Occipital lobe (tissue), 2 donors: ENCODE data around the gene TPRN. TPM values are rescaled to one million over a fixed set of nuclear protein-coding genes. Genes with fewer than 3 reads are reported as not detected.
"Not testable (repeated sequence)": the region's sequence is repeated elsewhere in the genome, so short reads cannot be mapped to it uniquely, and the experiment has no call there.

Experiments
- DNase-seq: peaks from one replicate; lab custom pipeline; 2025; lab: John Stamatoyannopoulos, UW
- total RNA-seq: library from RNA; depleted of rRNA; stranded (reverse); fragments of >200 nt; gene quantifications from one replicate; pipeline ENCODE4 v1.2.3, GENCODE V29; 2014

The TPRN gene, protein sequence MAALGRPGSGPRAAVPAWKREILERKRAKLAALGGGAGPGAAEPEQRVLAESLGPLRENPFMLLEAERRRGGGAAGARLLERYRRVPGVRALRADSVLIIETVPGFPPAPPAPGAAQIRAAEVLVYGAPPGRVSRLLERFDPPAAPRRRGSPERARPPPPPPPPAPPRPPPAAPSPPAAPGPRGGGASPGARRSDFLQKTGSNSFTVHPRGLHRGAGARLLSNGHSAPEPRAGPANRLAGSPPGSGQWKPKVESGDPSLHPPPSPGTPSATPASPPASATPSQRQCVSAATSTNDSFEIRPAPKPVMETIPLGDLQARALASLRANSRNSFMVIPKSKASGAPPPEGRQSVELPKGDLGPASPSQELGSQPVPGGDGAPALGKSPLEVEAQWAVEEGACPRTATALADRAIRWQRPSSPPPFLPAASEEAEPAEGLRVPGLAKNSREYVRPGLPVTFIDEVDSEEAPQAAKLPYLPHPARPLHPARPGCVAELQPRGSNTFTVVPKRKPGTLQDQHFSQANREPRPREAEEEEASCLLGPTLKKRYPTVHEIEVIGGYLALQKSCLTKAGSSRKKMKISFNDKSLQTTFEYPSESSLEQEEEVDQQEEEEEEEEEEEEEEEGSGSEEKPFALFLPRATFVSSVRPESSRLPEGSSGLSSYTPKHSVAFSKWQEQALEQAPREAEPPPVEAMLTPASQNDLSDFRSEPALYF
- total RNA-seq, result 4.7 TPM

DNA sequence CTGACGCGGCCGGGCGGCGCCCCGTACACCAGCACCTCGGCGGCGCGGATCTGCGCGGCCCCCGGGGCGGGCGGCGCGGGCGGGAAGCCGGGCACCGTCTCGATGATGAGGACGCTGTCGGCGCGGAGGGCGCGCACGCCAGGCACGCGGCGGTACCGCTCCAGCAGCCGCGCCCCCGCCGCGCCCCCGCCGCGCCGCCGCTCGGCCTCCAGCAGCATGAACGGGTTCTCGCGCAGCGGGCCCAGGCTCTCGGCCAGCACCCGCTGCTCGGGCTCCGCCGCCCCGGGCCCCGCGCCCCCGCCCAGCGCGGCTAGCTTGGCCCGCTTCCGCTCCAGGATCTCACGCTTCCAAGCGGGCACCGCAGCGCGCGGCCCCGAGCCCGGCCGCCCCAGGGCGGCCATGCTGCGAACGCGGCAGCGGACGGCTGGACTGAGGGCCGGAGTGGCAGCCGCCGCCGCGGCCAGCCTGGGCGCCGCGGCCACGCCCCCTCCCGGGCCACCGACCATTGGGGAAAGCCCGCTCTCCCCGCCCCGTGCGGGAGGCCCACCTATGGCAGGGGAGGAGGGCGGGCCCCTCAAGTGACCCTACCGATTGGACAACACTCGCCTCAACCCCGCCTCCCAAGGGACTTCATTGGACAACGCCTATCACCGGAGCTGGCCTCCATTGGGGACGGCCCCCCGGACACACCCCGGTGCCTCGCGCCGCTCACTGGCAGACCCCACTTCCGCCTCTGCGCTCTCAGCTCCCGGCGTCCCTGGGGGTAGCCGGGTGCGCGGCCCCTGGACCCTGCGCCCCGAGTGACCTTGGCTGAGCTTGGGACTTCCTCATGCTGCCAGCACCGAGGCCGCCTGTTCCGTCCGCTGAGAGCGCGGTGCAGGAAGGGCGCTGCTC, at the start of gene TPRN:
TSS of gene TPRN (minus strand) at position 431 of the 894 bp plus-strand sequence. CDS start at position 401, 30 bp downstream.
- peak; percentile 99 for DNase-seq

DNA sequence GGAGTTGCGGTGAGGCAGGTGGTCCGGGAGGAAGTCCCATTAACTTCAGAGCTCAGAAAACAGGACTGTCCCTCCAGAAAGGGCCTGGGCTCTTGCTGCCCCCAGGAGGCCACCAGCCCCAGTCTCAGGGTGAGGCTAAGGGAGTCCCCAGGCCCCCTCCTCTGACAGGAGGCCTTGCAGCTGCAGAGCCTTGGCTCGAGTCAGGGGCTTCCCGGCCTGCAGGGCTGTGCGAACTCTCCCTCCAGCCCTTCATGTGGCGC, 47.3 kb upstream of the TPRN start:
- DNase-seq, result no peak

GRCh38 chr9:137247135-137247915, 46.8 kb upstream of the TPRN start:
- DNase-seq, result no peak

- no peak for DNase-seq
Measured at GRCh38 chr9:137245450-137246421, 45.2 kb upstream of the TPRN start.

GRCh38 chr9:137244486-137245449, 44.2 kb upstream of the TPRN start:
- no peak for DNase-seq

- DNase-seq, result no peak
Measured at GRCh38 chr9:137243626-137244485, 43.3 kb upstream of the TPRN start.

DNA sequence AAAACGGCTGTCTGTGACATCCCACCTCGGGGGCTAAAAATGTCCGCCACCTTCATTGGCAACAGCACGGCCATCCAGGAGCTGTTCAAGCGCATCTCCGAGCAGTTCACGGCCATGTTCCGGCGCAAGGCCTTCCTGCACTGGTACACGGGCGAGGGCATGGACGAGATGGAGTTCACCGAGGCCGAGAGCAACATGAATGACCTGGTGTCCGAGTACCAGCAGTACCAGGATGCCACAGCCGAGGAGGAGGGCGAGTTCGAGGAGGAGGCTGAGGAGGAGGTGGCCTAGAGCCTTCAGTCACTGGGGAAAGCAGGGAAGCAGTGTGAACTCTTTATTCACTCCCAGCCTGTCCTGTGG, 42.7 kb upstream of the TPRN start:
- DNase-seq, result not testable (repeated sequence)

GRCh38 chr9:137242269-137243203, 42.0 kb upstream of the TPRN start:
- no peak for DNase-seq

- DNase-seq, result no peak
Measured at GRCh38 chr9:137241490-137242268, 41.1 kb upstream of the TPRN start.

DNA sequence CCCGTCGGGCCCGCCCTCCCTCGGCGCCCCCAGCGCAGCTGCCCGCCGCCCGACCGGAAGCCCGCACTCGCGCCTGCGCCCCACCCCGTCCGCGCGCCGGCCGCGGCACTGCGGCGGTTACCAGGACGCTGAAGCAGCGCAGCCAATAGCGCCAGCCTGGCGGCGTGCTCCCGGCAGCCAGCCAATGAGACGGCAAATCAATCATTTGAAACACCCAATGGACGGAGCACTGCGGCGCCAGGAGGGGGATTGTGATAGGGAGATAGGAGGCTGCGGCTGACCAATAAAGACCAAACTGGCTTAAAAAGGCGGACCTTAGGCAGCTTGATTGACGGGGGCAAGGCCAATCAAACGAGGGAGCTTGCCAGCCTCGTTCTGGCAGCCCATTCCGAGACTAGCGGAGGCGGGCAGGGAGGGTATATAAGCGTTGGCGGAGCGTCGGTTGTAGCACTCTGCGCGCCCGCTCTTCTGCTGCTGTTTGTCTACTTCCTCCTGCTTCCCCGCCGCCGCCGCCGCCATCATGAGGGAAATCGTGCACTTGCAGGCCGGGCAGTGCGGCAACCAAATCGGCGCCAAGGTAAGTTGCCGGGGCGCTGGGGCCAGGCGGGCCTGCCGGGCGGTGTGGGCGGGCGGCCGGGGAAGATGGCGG, 40.4 kb upstream of the TPRN start, which contains the start of gene TUBB4B:
TSS of gene TUBB4B (plus strand) at position 447 of the 649 bp plus-strand sequence. CDS start at position 521, 74 bp downstream.
- DNase-seq, result peak; percentile 98

GRCh38 chr9:137240318-137240840, 39.8 kb upstream of the TPRN start:
- peak; percentile 67 for DNase-seq

- not testable (repeated sequence) for DNase-seq
Measured at GRCh38 chr9:137239541-137240200, 39.1 kb upstream of the TPRN start.

GRCh38 chr9:137237759-137238726, 37.5 kb upstream of the TPRN start:
- peak; percentile 72 for DNase-seq
